Activated CD4-positive, alpha-beta T cell treated with anti-CD3 and anti-CD28 coated beads for 24 hours (primary cell): ENCODE results near the gene CHCHD6.
"Not testable (repeated sequence)": the region's sequence is repeated elsewhere in the genome, so short reads cannot be mapped to it uniquely, and the experiment has no call there.

ENCODE experiments used
- DNase-seq, 2 donors: peaks; one replicate each; pipeline ENCODE4 v3.0.0-alpha.2; 2020; ENCODE audit warnings: low read depth in 2 of 2

The CHCHD6 gene

DNA sequence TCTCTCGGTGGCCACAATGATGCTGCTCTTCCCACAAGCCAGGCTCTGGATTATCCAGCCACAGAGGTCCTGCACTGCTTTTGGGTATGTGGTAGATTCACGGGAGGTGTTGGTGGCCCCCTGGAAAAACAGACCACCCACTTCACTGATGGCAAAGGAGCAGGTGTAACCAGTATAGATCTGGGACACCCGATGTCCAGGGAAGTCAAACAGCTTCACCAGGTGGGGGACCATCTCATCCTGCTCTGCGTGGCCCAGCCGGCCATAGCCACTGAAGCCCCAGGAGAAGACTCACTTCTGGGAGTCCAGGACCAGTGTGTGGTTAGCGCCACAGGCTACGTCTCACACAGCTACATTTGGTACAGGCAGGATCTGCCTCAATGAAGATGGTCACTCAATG, 62.6 kb downstream of the CHCHD6 start:
- DNase-seq, result no peak

DNA sequence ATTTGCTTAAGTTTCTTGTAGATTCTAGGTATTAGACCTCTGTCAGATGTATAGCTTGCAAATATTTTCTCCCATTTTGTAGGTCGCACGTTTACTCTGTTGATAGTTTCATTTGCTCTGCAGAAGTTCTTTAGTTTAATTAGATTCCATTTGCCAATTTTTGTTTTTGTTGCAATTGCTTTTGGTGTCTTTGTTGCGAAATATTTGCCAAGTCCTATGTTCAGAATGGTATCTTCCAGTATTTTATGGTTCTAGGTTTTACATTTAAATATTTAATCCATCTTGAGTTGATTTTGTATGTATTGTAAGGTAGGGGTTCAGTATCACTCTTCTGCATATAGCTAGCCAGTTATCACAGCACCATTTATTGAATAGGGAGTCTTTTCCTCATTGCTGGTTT, 64.9 kb downstream of the CHCHD6 start:
- no peak for DNase-seq

DNA sequence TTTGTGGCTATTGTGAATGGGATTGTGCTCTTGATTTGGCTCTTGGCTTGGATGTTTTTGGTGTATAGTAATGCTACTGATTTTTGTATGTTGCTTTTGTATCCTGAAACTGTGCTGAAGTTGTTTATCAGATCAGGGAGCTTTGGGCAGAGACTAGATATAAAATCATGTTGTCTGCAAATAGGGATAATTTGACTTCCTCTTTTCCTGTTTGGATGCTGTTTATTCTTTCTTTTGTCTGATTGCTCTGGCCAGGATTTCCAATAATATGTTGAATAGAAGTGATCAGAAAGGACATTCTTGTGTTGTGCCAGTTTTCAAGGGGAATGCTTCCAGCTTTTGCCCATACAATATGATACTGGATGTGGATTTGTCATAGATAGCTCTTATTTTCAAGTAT, 66.1 kb downstream of the CHCHD6 start:
- no peak for DNase-seq

DNA sequence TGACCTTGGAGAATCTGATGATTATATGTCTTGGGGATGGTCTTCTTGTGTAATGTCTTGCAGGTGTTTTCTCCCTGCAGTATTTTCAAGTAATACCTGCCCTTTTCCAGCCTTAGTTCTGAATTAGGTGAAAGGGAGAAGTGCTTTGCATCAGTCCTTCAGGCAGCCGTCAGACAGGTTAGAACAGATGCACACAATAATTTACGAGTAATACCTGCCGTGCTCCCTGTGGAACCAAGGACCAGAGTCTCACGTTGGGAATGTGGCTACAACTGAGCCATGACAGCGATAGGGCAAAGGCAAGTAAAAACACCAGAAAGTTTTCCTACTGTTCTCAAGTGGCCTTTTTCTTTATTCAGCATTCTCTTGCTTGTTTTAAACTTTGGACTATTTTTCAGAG, 69.1 kb downstream of the CHCHD6 start:
- DNase-seq, result no peak

DNA sequence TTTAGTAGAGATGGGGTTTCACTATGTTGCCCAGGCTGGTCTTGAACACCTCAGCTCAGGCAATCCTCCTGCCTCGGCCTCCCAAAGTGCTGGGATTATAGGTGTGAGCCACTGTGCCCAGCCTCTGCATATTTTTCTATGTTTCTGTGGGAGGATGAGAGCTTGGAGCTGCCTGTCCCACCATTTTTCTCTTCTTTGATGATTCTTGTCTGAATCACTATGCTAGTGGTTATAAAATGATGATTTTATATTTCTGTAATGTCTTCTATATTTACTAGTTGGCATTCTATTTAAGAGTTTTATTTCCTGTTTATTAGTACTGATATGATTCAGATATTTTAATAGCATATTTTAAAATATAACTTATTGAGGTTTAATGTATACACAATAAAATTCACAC, 69.7 kb downstream of the CHCHD6 start:
- DNase-seq, result no peak

DNA sequence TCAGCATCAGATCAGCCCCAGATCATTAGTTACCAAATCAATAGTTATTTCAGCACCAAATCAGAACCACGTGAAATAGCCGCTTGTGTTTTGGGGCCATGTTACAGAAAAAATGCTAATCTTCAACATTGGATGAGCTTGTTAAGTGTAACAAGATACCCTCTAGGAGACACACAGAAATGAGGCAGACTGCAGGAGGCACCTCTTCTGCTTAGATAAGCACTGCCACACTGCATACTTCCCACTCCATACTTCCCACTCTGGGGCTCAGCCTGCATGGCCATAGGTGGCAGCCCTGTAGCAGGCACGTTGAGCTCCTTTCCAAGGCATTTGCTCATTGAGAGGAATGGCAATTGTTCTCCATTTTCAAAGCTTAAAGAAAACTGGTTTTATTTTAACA, 73.3 kb downstream of the CHCHD6 start:
- DNase-seq, result no peak

DNA sequence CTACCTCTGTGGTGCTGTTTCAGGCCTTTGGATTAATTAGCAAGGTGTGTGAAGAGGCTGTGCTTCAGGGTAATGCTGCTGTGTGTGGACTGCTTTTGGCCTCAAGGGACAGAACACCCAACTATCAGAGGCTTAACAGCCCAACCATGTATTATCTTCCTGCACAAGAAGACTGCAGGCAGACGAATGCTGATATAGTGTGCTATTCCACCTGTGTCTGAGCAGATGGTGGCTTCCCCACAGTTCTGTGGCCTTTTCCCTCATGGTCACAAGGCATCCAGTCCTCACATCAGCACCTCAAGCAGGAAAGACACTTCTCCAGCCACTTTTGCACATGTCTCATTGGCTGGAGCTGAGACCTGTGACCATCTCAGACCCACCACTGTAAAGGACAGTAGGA, 76.6 kb downstream of the CHCHD6 start:
- DNase-seq, result no peak

DNA sequence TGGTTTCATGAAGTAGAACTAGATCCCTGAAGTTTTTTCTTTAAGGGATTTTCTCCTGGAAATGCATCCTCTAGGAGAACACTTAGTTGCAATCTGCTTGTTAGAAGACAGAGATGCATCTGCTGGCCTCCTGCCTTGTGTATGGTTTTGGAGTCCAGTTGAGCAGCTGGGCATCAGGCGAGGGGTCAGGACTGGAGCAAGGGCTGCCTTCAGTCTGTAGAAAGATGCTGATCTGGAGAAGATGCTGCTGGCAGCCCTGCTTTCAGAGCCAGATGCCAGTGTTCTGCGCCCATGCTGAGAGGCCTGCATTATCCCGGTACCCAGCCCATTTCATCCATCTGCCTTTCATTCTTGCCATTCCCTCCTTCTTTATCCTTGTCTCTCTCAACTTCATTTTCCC, 77.4 kb downstream of the CHCHD6 start:
- no peak for DNase-seq

DNA sequence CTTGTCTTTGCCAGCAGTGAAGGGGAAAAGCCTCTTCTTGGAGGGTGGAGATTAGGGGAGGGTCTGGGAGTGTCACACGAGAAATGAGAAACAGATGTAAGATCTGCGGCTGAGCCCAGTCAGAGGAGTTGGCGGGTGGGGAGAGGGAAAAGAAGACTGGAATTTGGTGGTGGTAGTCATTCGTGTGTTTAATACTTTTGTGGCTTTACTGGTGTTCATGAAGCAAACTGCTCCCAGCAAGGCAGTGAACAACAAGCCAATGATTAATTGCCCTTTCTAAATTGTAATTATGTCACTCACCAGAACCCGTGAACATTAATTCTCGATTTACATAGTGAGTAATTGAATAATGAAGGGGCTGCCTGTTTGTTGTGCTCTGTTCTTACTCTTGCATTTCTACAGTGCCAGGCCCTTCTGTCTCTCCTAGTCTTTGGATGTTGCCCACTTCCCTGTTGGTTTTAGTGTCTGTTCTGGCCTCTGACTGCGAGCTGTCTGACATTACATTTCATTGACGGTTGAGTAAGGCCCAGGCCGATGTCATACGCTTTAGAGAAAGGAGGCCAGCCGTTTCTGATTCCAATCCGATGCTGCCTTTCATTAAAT, 78.0 kb downstream of the CHCHD6 start:
- no peak for DNase-seq

DNA sequence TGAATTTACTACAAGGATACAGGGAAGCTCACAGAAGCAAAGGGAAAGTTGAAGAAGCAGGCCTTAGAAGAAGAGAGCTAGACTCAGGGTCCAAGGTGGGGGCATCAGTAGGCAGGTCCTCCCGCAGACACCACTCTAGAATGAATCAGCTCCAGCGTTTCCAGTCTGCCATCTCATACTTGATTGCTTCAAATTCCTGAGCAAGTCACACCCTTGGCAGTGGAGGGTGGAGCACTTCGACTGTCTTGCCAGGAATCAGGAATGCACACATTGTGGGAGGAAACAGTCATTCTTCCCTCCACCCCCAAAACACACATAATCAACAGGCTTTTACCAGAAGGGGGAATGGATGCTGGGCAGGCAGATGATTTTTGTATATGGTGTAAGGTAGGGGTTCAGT, 78.5 kb downstream of the CHCHD6 start:
- DNase-seq, result no peak

DNA sequence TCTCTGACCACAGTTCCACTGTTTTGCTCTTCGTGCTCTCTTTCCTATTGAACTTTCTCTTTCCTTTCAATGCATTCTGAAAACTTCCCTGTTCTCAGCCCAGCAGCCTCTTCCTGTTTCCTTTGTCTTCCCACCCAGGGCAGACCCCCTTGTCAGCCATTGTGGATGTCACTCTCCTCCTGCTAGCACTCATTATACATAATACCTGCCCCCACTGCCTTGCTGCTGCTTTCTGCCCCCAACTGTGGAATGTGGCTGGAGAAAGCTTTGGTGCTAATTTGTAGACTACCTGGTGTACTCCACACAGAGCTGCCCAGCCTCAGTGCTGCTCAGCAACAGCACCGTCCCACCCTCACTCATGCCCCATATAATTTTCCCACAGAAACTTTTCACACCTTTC, 80.2 kb downstream of the CHCHD6 start:
- DNase-seq, result no peak

DNA sequence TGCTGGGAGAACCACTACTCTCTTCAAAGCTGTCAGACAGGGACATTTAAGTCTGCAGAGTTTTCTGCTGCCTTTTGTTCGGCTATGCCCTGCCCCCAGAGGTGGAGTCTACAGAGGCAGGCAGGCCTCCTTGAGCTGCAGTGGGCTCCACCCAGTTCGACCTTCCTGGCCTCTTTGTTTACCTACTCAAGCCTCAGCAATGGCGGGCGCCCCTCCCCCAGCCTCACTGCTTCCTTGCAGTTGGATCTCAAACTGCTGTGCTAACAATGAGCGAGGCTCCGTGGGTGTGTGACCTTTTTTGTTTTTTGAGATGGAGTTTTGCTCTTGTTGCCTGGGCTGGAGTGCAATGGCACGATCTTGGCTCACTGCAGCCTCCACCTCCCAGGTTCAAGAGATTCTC, 87.3 kb downstream of the CHCHD6 start:
- DNase-seq, result not testable (repeated sequence)

DNA sequence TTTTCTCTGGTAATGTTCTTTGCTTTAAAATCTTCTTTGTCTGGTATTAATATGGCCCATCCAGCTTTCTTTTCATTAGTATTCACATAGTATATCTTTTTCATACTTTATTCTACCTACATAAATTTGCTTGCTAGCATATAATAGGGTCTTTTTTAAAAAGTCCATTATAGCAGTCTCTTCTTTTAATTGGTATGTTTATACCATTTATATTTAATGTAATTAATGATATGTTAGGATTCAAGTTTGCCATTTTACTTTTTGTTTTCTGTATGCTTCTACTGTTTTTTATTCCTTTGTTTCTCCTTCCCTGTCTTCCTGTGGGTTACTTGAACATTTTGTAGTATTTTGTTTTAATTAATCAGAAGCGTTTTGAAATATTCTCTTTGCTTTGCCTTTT, 89.0 kb downstream of the CHCHD6 start:
- DNase-seq, result no peak

DNA sequence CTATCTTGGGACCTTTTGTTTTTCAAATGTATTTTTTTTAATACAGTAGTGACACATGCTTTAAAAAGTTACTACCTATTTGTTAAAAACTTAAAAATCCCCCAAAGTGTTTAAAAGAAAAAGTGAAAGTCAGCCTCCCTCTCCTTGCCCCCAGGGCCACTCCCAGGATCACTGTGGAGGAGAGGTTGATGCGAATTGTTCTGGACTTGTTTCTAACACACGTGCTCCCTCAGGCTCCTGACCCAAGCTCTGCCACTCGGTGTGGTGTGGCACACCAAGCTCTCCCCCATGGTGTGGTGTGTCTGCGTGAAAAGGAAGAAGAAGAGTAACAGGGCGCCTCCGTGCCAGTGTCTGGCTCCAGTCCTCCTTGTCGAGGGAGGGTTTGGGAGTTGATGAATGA, 93.5 kb downstream of the CHCHD6 start:
- no peak for DNase-seq

DNA sequence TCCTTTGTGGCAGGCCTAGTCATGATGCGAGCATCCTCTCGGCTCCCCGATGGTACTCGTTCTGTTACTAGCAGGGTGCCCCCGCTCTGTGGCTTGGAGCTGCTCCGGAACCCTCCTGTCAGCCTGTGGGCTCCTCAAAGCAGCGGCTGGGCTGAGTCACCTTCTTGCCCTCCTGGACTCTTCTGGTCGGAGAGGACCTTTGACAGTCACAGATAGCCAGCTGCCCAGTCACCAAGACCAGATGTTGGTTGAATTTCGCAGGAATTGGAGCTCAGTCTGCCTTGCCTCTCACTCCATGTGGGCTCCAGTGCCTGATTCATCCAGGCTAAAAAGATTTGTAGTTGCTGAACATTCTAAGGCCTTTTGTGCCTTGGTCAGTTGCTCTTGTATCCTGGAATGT, 94.5 kb downstream of the CHCHD6 start:
- DNase-seq, result no peak

DNA sequence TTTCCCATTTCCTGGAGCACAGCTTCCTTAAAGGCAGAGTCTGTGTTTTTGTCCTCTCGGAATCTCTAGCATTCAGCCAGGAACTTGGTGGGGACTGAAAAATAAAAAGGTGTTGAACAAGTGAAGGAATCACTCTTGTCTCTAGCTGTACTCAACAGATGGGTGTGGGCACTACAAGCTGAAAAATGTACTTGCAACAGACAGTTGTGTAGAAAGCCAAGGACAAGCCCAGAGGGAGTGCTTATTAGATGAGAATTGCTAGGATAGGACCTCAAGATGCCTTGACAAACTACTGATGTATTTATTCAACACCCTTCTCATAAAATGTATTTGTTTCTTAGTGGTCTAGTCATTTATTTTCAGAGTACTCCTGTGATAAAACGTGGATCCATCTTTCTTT, 95.1 kb downstream of the CHCHD6 start:
- DNase-seq, result no peak

DNA sequence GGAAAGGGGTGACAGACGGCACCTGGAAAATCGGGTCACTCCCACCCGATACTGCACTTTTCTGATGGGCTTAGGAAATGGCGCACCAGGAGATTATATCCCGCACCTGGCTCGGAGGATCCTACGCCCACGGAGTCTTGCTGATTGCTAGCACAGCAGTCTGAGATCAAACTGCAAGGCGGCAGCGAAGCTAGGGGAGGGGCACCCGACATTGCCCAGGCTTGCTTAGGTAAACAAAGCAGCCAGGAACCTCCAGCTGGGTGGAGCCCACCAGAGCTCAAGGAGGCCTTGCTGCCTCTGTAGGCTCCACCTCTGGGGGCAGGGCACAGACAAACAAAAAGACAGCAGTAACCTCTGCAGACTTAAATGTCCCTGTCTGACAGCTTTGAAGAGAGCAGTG, 97.3 kb downstream of the CHCHD6 start:
- DNase-seq, result not testable (repeated sequence)

DNA sequence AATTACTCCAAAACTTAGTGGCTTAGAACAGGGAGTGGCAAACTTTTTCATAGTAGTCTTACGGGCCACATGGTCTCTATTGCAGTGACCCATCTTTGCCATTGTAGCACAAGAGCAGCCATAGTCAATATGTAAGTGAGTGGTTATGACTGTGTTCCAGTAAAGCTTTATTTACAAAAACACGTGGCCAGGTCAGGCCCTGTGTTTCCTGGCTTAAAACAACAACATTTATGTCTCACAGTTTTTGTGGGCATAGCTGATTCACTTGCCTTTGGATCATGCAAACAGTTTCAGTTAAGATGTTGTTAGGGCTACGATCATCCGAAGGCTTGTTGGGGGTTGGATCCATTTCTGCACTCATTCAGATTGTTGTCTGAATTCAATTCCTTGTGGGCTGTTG, 103.8 kb downstream of the CHCHD6 start:
- DNase-seq, result no peak

DNA sequence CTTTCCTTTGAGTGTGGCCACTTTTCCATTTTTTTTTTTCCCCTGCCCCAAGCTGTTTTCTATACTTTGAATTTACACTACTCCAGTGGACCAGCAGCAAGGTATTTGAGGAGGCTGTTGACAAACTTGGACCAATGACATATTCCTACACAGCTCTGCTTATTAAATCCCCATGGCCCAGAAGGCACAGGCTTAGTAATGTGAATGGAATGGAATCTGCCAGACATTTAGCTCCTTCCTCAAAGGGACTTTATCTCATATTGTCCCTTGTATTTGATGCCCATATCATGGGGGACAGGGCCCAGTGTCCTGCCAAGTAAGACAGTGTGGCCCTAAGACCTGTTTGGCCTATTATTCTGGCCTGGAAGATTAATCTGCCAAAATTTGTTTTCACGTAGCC, 107.5 kb downstream of the CHCHD6 start:
- no peak for DNase-seq

DNA sequence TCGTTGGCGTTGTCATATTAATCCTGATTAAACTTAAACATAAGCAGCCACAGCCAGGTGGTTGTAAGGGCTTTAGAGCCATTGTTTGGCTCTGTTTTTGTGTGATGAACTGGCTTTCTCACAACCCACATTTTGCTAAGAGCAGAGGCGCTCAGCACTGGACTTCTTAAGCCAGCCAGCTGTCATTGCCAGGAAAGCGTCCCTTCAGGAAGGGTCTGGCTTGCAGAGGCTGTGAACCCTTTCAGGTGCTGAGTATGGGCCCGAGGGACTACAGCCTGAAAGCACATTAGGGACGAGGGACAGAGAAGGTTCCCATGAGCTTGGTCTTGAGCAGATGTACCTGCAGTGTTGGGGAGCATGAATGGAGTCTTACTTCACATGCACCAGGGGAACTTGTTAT, 112.3 kb downstream of the CHCHD6 start:
- DNase-seq, result no peak

DNA sequence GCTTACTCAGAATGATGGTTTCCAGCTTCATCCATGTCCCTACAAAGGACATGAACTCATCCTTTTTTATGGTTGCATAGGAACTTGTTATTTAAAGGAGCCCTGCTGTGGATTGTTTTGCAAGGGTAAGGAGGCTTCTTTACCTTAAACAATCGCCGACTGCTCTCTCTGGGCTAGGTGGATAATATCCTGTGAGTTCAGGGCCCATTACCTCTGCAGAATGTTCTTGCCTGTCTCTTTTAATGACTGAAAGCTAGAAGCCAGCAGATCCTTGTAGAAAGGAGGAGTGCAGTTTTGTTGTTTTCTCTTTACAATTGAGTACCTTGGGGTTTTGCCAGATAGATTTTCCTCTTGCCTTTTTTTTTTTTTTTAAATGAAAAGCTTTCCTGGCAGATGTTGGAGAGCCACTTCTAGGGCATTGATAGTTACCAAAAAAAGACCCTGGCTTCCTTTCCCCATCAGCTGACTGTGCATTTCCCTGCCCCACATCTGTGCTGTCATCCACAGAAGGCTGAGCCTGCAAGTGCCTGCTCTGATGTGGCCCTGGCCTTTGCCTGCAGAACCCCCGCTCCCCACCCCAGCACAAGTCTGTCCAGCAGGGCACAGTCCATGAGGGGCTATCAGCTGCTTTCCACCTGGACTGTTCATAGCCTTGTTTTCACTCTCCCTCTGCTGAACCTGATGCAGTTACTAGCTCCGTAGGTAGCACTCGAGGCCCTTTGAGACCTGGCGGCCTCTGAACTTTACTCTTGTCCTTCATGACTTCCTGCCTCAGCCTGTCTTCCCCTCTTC, 113.1 kb downstream of the CHCHD6 start:
- DNase-seq, result no peak

DNA sequence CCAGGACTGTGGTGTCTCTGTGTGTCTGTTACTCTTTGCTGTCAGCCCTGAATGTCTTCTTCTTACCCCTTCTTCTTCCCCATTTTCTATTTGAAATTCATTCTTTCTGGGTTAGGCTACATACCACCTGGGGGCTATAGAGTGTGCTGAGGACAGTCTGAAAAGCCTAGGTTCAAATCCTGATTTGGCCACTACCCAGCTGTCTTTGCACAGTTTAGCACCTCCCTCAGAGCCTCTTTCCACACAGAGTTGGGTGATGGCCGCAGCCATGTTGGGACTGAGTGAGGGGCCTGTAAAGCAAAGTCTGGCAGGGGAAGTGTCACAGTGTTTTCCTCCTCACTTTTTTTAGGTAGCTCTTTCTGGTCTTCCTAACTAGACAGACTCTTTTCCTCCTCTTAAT, 113.7 kb downstream of the CHCHD6 start:
- no peak for DNase-seq

DNA sequence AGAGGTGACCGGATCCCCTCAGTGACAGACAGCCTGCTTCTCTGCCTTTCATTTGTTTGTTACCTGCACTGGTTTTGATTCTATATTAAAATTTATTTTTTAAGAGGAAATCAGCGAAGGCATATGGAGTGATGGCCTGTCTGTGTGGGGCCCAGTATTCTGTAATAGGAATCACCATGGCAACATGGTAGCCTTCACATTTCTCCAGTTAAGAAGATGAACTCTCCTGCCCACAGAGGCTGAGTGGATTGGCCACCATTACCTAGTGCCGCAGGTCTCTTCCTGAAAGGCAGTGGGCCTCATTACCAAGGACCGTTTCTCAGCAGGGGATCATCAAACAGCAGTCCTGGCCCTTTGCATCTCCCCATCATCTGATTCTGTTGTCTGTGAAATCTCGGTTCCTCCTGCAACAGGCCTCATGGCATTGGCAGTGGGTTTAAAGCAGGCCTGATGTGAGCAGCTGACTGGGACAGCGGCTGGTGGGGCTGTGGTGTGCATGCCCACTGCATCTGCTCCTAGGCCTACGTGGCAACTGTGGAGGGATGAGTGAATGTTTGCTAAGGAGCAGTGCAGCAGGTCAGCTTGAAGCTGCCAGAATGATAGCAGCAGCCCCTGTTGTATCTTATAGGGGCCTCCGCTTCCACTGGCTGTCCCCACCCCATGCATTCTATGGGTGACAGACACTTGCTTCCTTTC, 114.5 kb downstream of the CHCHD6 start:
- no peak for DNase-seq
